ENCODE results near the gene KAZALD1. TPM values are rescaled to one million over a fixed set of nuclear protein-coding genes. Genes with fewer than 3 reads are reported as not detected.

KAZALD1 gene
- total and polyA plus RNA-seq, 10 of the 15 experiments (the other 5 are each of a cell fraction or from before 2014, with no cell fraction given) = 0.10 to 4.3 (median 1.9) TPM

DNA sequence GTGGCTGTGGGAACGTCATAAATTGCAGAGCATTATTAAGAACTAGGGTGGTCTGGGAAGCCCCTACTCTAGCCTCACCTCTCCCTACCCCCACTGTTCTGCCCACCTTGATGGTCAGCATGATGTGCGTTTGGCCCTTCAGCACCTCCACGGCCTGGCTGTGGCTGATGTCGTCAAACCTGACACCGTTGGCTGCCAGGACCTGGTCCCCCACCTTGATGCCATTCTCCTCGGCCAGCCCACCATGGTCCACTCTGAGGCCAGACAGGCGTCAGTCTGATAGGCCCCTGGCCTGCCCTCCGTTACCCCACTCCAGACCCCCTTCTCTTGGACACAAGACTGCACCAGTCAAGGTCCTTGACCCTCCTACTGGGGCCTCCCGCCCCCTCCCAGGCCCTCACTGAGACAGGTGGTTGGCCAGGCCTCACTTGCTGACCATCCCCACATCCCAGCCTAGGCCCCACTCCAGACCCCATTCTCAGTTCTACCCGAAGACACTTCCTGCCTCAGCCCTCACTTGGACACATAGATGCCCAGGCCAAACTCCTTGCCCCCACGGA, 40.0 kb upstream of the KAZALD1 start (continued):
- TF ChIP-seq ZNF274 (IDR thresholded peaks at IDR 0.05; ENCODE audit: insufficient read depth, insufficient read length) (no peak), RAD51 (IDR thresholded peaks at IDR 0.05) (no peak), SIN3A (IDR thresholded peaks at IDR 0.05; ENCODE audit: low read depth, low read length) (no peak)

GRCh38 chr10:101022967-101023705, 38.7 kb upstream of the KAZALD1 start:
- ChIA-PET POLR2A (no interaction called here), CTCF (interaction anchor here (1.7 kb wide), 1 partner anchor 8 kb away, joined by 5 read pairs; no protein-coding TSS in a partner anchor), RAD21 (ENCODE audit: unreplicated experiment) (no interaction called here), SMC1A (ENCODE audit: uncharacterized antibody, unreplicated experiment) (no interaction called here)
- Histone ChIP-seq H3K9me3 (replicated peaks; ENCODE audit: control insufficient read depth, insufficient read depth, low read length) (no peaks in the 10 kb centered on the region), H3K79me2 (ENCODE audit: control insufficient read depth, insufficient read depth, low read length) (no peaks in the 10 kb centered on the region), H3K27ac (ENCODE audit: control insufficient read depth, insufficient read depth) (no peak overlapping the region), H3K4me1 (ENCODE audit: control insufficient read depth, insufficient read depth, low read length) (peaks cover 6% of the 10 kb centered on the region), H3K9ac (ENCODE audit: control insufficient read depth, insufficient read depth, low read length) (no peak overlapping the region), H3K36me3 (ENCODE audit: control insufficient read depth in 2 of 2, insufficient read depth in 2 of 2, low read length in 1 of 2) (no peaks in the 10 kb centered on the region), H3K4me2 (ENCODE audit: control insufficient read depth, insufficient read depth) (no peak overlapping the region), H3K27me3 (replicated peaks in 1 of 2; ENCODE audit: control insufficient read depth in 2 of 2, insufficient read depth in 2 of 2, low read length in 1 of 2) (peaks cover 0 to 7% of the 10 kb centered on the region in 2 experiments; a peak in 2 of 4 replicates), H3K4me3 (no peak overlapping the region), H2AFZ (ENCODE audit: control insufficient read depth, low read depth, low read length) (no peak overlapping the region), H4K20me1 (ENCODE audit: control insufficient read depth, insufficient read depth) (no peaks in the 10 kb centered on the region)
- WGBS (ENCODE audit: insufficient coverage, insufficient replicate concordance, low lambda C conversion rate, missing lambda C conversion rate) = 61% methylated on average over 15 of the region's 15 CpGs
- FAIRE-seq (no peak), DNase-seq (ENCODE audit: low read depth, low spot score) (no peak), ATAC-seq (no peak)
- BruUV-seq (replicated peaks) = no TSS peak
- intact Hi-C loops (cut with micrococcal nuclease; ENCODE audit: unreplicated experiment) = no loop called here
- in situ Hi-C loops (cut with MboI) = no loop called here
- TF ChIP-seq HDAC2 (IDR thresholded peaks at IDR 0.05) (no peak), CHD1 (IDR thresholded peaks at IDR 0.05; ENCODE audit: low read depth, low read length) (no peak), ZNF687 (IDR thresholded peaks at IDR 0.05) (no peak), WRNIP1 (IDR thresholded peaks at IDR 0.05; ENCODE audit: borderline replicate concordance, low read depth, low read length) (no peak), SRF (IDR thresholded peaks at IDR 0.05; ENCODE audit: low read depth in 2 of 2, low read length in 2 of 2) (no peak), EZH2 (IDR thresholded peaks at IDR 0.05; ENCODE audit: borderline replicate concordance, control insufficient read depth, low read depth, low read length) (no peak), ZBED1 (IDR thresholded peaks at IDR 0.05; ENCODE audit: borderline replicate concordance) (no peak), SMC3 (IDR thresholded peaks at IDR 0.05; ENCODE audit: borderline replicate concordance, low read length) (no peak), ESRRA (IDR thresholded peaks at IDR 0.05; ENCODE audit: low read length) (no peak), BCL3 (IDR thresholded peaks at IDR 0.05; ENCODE audit: borderline replicate concordance, insufficient read depth, low read depth, low read length, poor library complexity, severe bottlenecking) (no peak)
- TF ChIP-seq, protein P1, sequence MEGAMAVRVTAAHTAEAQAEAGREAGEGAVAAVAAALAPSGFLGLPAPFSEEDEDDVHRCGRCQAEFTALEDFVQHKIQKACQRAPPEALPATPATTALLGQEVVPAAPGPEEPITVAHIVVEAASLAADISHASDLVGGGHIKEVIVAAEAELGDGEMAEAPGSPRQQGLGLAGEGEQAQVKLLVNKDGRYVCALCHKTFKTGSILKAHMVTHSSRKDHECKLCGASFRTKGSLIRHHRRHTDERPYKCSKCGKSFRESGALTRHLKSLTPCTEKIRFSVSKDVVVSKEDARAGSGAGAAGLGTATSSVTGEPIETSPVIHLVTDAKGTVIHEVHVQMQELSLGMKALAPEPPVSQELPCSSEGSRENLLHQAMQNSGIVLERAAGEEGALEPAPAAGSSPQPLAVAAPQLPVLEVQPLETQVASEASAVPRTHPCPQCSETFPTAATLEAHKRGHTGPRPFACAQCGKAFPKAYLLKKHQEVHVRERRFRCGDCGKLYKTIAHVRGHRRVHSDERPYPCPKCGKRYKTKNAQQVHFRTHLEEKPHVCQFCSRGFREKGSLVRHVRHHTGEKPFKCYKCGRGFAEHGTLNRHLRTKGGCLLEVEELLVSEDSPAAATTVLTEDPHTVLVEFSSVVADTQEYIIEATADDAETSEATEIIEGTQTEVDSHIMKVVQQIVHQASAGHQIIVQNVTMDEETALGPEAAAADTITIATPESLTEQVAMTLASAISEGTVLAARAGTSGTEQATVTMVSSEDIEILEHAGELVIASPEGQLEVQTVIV (IDR thresholded peaks at IDR 0.05; ENCODE audit: borderline replicate concordance, partially characterized antibody) = no peak

All from GM12878 (cell line).